Thoracic aorta (tissue), 2 donors: ENCODE results near the gene ADM2. TPM values are rescaled to one million over a fixed set of nuclear protein-coding genes. Genes with fewer than 3 reads are reported as not detected.

Experiments used
- ATAC-seq: fragments of 150-250 bp; one replicate; pipeline ENCODE4 v1.8.0; 2017; ENCODE audit warnings: low read depth; ENCODE audit not compliant: insufficient number of reproducible peaks, low FRiP score
- DNase-seq: peaks from one replicate; pipeline ENCODE4 v3.0.0-alpha.2; 2020; ENCODE audit warnings: low spot score
- H3K27ac ChIP-seq, 2 donors: fragments of 200-600 bp; sonication (generic); 1 replicate in 1 of 2; 2 replicates in 1 of 2; pipeline ENCODE4 v1.5.1; 2016; ENCODE audit warnings: mild to moderate bottlenecking in 2 of 2, moderate library complexity in 2 of 2
- H3K27me3 ChIP-seq: fragments of 200-600 bp; sonication (generic); replicated peaks from 2 replicates; pipeline ENCODE4 v1.6.0; 2016; ENCODE audit warnings: mild to moderate bottlenecking; ENCODE audit not compliant: insufficient read depth
- H3K36me3 ChIP-seq: fragments of 200-600 bp; sonication (generic); one replicate; pipeline ENCODE4 v1.5.1; 2016
- H3K4me1 ChIP-seq, 2 donors: fragments of 200-600 bp; sonication (generic); 1 replicate in 1 of 2; 2 replicates in 1 of 2; pipeline versions ENCODE4 v1.5.1 to v1.6.0; 2016; ENCODE audit warnings: low read depth in 2 of 2, mild to moderate bottlenecking in 1 of 2; ENCODE audit not compliant: control insufficient read depth in 1 of 2
- H3K4me3 ChIP-seq: fragments of 200-600 bp; sonication (generic); 2 replicates; pipeline ENCODE4 v1.5.1; 2016; ENCODE audit warnings: mild to moderate bottlenecking
- H3K9me3 ChIP-seq: fragments of 200-600 bp; sonication (generic); 2 replicates; pipeline ENCODE4 v1.5.1; 2016
- CTCF ChIP-seq: fragments of 200-600 bp; sonication (generic); IDR thresholded peaks from one replicate; pipeline ENCODE4 v1.5.1; 2019; ENCODE audit warnings: antibody characterized with exemption
- total RNA-seq, 2 donors: library from RNA; depleted of rRNA; stranded (reverse); fragments of >200 nt; gene quantifications; one replicate each; pipeline versions ENCODE4 v1.1.0 to v1.2.3, GENCODE V29; 2016

ADM2 gene
- total RNA-seq, 2 donors from 2014 or later = 0.14 TPM; not detected in 1

DNA sequence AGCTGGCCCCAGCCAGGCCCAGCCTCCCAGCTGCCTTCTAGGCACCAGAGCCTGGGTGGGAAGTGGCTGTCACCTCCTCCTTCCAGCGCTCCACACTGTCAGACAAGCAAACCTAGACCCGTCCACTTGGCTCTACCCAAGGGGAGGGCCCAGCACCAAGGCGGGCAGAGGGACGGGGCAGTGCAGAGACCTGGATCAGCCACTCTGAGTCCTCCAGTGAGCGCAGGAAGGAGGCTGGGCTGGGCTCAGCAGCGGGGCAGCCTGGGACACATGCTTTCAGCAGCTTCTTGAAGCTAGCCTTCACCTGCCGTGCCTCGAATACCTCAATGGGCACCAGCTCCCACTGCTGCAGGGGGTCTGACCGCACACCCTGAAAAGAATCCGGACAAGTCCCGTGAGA is 25.3 kb upstream of the ADM2 start:
- no peak for TF ChIP-seq CTCF
- H3K4me3 ChIP-seq = no peak overlapping the region
- H3K27me3 ChIP-seq = no peaks in the 10 kb centered on the region
- H3K9me3 ChIP-seq = no peaks in the 10 kb centered on the region
- H3K36me3 ChIP-seq = peaks cover 67% of the 10 kb centered on the region
- no peak for ATAC-seq
- H3K27ac ChIP-seq = no peak overlapping the region
- no peak for DNase-seq
- no peaks in the 10 kb centered on the region for H3K4me1 ChIP-seq

DNA sequence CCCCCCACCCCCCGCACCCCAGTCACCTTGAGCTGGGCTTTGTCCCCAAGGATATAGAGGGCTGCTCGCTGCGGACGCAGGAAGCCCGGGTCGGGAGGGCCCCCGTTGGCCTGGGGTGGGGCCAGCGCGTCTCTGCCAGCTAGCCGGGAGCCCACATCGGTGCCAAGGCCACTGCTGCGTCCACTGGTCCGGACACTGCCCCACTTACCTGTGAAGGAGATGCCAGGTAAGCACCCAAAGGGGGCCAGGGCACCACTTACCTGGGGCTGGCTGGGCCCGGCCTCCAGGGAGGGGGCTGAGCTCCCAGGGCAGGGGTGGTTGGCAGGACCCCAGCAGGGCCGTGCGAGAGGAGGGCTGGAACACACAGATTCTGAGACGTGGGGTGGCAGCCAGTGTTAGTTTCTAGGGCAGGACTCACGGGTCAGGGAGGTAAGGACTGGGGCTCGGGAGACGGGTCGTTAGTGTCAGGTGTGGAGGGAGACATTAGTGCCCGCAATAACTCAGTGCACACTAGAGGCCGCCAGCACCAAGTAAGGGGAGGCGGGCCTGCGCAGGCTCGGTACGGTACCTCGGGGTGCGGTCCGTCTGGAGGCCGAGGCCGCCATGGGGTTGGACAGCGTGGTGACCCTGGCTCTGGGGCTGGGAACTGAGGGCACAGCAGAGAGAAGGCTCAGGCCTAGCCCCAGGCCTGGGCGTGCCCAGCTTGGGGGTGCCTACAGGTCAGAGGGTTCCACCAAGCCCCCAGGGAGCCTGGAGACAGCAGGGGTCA is 24.7 kb upstream of the ADM2 start:
- ATAC-seq = no peak
- no peak for TF ChIP-seq CTCF

DNA sequence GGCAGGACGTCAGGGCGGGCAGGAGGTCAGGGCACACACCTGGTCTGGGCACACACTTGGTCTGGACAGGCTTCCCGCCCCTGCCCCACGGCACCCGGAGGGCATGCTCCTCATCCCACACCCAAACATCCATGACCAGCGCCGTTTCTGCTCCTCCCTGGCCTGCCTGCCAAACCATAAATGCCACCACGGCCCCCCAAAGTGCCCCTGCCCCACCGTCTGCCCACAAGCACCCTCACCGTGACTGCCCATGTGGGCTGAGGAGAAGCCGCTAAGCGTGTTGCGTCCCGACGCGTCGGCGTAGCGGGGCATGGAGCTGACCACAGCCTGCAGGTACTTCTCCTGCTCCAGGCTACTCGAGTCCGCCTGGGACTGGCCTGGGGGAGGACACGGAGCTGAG is 22.3 kb upstream of the ADM2 start:
- Histone ChIP-seq H3K4me3 (no peak overlapping the region), H3K9me3 (no peaks in the 10 kb centered on the region), H3K27ac (no peak overlapping the region), H3K4me1 (no peaks in the 10 kb centered on the region), H3K27me3 (no peaks in the 10 kb centered on the region), H3K36me3 (peaks cover 90% of the 10 kb centered on the region)
- no peak for TF ChIP-seq CTCF
- no peak for DNase-seq
- no peak for ATAC-seq

More for the DNA sequence above, 24.7 kb upstream of the ADM2 start:
- Histone ChIP-seq H3K27ac (no peak overlapping the region), H3K36me3 (peaks cover 73% of the 10 kb centered on the region), H3K4me3 (no peak overlapping the region), H3K27me3 (no peaks in the 10 kb centered on the region), H3K4me1 (no peaks in the 10 kb centered on the region), H3K9me3 (no peaks in the 10 kb centered on the region)
- no peak for DNase-seq

GRCh38 chr22:50459496-50460140 is 21.7 kb upstream of the ADM2 start:
- no peaks in the 10 kb centered on the region for H3K27me3 ChIP-seq
- no peak for DNase-seq
- no peaks in the 10 kb centered on the region for H3K4me1 ChIP-seq
- no peak for TF ChIP-seq CTCF
- no peaks in the 10 kb centered on the region for H3K9me3 ChIP-seq
- H3K36me3 ChIP-seq = peaks cover 90% of the 10 kb centered on the region
- no peak overlapping the region for H3K27ac ChIP-seq
- no peak for ATAC-seq
- no peak overlapping the region for H3K4me3 ChIP-seq

DNA sequence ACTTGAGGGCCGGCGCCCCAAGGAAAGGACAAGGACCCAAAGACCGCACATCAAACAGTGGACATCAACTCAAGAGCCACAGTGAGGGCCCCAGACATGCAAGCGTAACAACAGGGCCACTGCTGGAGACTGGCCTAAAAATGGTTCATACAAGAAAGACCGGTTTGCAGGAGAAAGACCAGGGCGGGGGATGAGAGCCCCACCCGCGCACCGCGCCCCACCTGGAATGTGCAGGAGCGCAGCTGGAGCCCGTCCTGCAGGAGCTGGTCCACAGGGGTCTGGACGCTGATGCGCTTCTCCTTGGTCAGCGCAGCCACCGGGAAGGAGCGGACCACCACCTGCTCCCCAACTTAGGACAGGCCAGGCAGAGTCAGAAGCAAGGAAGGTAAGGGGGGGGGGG is 20.4 kb upstream of the ADM2 start:
- DNase-seq = no peak
- ATAC-seq = no peak
- no peaks in the 10 kb centered on the region for H3K9me3 ChIP-seq
- H3K36me3 ChIP-seq = peaks cover 90% of the 10 kb centered on the region
- no peak overlapping the region for H3K4me3 ChIP-seq
- H3K27ac ChIP-seq = no peak overlapping the region
- H3K4me1 ChIP-seq = no peaks in the 10 kb centered on the region
- TF ChIP-seq CTCF = no peak
- H3K27me3 ChIP-seq = no peaks in the 10 kb centered on the region
